Adrenal gland (tissue), 5 donors: ENCODE measurements around the gene SBF1.

Experiments used
- CTCF ChIP-seq, 6 experiments: fragments of 450-650 bp in 4 of 6; fragments of 200-600 bp in 2 of 6; sonication (generic) in 1 of 6; IDR thresholded peaks; 1 replicate in 5 of 6; 2 replicates in 1 of 6; pipeline versions ENCODE4 v1.5.1 to v1.8.0; 2016 to 2021; ENCODE audit warnings: antibody characterized with exemption in 6 of 6, mild to moderate bottlenecking in 2 of 6, moderate library complexity in 1 of 6
- POLR2A ChIP-seq, 2 donors: fragments of 450-650 bp; IDR thresholded peaks; one replicate each; pipeline ENCODE4 v1.6.1; 2017; ENCODE audit warnings: antibody characterized with exemption in 2 of 2, mild to moderate bottlenecking in 2 of 2, moderate library complexity in 1 of 2
- donor health status: DM: no; HTN: no; CAD: no.

- no peak for TF ChIP-seq CTCF (IDR thresholded peaks at IDR 0.05)
- no peak for TF ChIP-seq POLR2A (IDR thresholded peaks at IDR 0.05)
These were observed 49.2 kb upstream of the SBF1 start for GRCh38 chr22:50523806-50524675.
